ENCODE measurements around the gene GSE1.

Gene GSE1

GRCh38 chr16:85656351-85657266, 43.5 kb downstream of the GSE1 start:
- Histone ChIP-seq H3K9me3 (no peaks in the 10 kb centered on the region), H3K27me3 (ENCODE audit: low read depth) (no peaks in the 10 kb centered on the region), H3K36me3 (replicated peaks) (peaks cover 94% of the 10 kb centered on the region), H3K4me1 (no peaks in the 10 kb centered on the region), H3K4me3 (no peak overlapping the region)
- DNase-seq (ENCODE audit: low spot score in 2 of 2), result no peak
- in situ Hi-C loops (cut with MboI; ENCODE audit: low sequenced_read_pairs), result no loop called here

DNA sequence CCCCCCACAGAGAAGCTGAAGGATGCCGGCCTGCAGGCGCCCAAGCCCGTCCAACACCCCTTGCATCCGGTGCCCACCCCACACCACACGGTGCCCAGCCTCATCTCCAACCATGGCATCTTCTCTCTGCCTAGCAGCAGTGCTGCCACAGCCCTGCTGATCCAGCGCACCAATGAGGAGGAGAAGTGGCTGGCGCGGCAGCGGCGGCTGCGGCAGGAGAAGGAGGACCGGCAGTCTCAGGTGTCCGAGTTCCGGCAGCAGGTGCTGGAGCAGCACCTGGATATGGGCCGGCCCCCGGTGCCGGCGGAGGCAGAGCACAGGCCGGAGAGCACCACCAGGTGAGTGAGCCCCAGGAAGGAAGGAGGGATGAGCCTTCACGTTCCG, 44.1 kb downstream of the GSE1 start:
- H3K4me3 ChIP-seq, result no peak overlapping the region
- no peaks in the 10 kb centered on the region for H3K27me3 ChIP-seq (ENCODE audit: low read depth)
- no peaks in the 10 kb centered on the region for H3K4me1 ChIP-seq
- peaks cover 95% of the 10 kb centered on the region for H3K36me3 ChIP-seq (replicated peaks)
- in situ Hi-C loops (cut with MboI; ENCODE audit: low sequenced_read_pairs), result no loop called here
- DNase-seq (ENCODE audit: low spot score in 2 of 2), result no peak
- no peaks in the 10 kb centered on the region for H3K9me3 ChIP-seq

GRCh38 chr16:85657996-85658395, 44.9 kb downstream of the GSE1 start:
- in situ Hi-C loops (cut with MboI; ENCODE audit: low sequenced_read_pairs), result no loop called here
- no peaks in the 10 kb centered on the region for H3K27me3 ChIP-seq (ENCODE audit: low read depth)
- H3K4me1 ChIP-seq, result no peaks in the 10 kb centered on the region
- H3K4me3 ChIP-seq, result no peak overlapping the region
- DNase-seq (ENCODE audit: low spot score in 2 of 2), result no peak
- no peaks in the 10 kb centered on the region for H3K9me3 ChIP-seq
- H3K36me3 ChIP-seq (replicated peaks), result peaks cover 97% of the 10 kb centered on the region

DNA sequence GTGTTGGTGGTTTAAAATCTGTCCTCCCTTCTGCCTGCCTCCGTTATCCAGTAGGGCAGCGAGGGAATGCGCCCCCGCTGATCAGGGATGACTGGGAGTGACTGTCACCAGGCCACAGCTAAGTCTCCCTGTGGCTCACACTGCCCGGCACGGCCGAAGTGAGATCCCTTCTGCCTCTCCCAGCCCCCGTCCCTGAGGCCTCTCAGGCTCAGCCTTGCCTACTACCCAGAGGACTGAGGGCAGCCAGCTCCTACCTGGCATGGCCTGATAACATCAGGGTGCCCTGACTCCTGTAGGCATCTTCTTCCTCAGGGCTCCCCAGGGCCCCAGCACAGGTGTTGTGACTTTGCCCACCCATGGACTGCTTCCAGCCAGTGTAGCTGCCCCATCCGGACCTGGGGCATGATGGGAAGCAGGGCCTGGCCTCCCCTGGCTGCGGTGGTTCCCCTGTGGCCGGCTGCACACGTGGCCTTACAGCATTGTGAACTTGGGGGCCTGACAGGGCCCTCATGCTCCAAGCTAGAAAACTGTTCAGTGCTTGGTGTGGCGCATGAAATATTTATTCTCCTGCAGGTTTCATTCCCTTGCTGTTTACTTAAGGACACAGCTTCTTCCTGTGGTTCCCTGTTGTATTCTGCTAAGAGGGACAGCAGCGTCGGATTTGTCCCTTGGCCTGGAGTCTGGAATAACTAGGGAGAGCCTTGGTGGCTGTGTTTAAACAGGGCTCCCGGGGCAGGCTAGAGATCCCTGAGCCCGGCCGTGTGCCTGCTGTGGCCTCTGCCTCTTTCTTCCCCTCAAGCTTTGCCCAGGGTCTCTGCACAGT, 45.6 kb downstream of the GSE1 start:
- in situ Hi-C loops (cut with MboI; ENCODE audit: low sequenced_read_pairs), result no loop called here
- peaks cover 100% of the 10 kb centered on the region for H3K36me3 ChIP-seq (replicated peaks)
- no peak for DNase-seq (ENCODE audit: low spot score in 2 of 2)
- H3K4me3 ChIP-seq, result no peak overlapping the region
- no peaks in the 10 kb centered on the region for H3K27me3 ChIP-seq (ENCODE audit: low read depth)
- no peaks in the 10 kb centered on the region for H3K4me1 ChIP-seq
- no peaks in the 10 kb centered on the region for H3K9me3 ChIP-seq

GRCh38 chr16:85659336-85659735, 46.2 kb downstream of the GSE1 start:
- H3K4me1 ChIP-seq, result no peaks in the 10 kb centered on the region
- no peak overlapping the region for H3K4me3 ChIP-seq
- H3K27me3 ChIP-seq (ENCODE audit: low read depth), result no peaks in the 10 kb centered on the region
- DNase-seq (ENCODE audit: low spot score in 2 of 2), result no peak
- H3K36me3 ChIP-seq (replicated peaks), result peaks cover 100% of the 10 kb centered on the region
- H3K9me3 ChIP-seq, result no peaks in the 10 kb centered on the region
- in situ Hi-C loops (cut with MboI; ENCODE audit: low sequenced_read_pairs), result no loop called here

GRCh38 chr16:85659805-85660511, 46.8 kb downstream of the GSE1 start:
- Histone ChIP-seq H3K4me1 (no peaks in the 10 kb centered on the region), H3K4me3 (no peak overlapping the region), H3K27me3 (ENCODE audit: low read depth) (no peaks in the 10 kb centered on the region), H3K9me3 (no peaks in the 10 kb centered on the region), H3K36me3 (replicated peaks) (peaks cover 100% of the 10 kb centered on the region)
- in situ Hi-C loops (cut with MboI; ENCODE audit: low sequenced_read_pairs), result no loop called here
- DNase-seq (ENCODE audit: low spot score in 2 of 2), result peak; percentile 50 to 85

- no peak for DNase-seq (ENCODE audit: low spot score in 2 of 2)
- Histone ChIP-seq H3K36me3 (replicated peaks) (peaks cover 100% of the 10 kb centered on the region), H3K4me3 (no peak overlapping the region), H3K9me3 (no peaks in the 10 kb centered on the region), H3K4me1 (no peaks in the 10 kb centered on the region), H3K27me3 (ENCODE audit: low read depth) (no peaks in the 10 kb centered on the region)
- in situ Hi-C loops (cut with MboI; ENCODE audit: low sequenced_read_pairs), result no loop called here
Measured at GRCh38 chr16:85660843-85661739, 48.0 kb downstream of the GSE1 start.

DNA sequence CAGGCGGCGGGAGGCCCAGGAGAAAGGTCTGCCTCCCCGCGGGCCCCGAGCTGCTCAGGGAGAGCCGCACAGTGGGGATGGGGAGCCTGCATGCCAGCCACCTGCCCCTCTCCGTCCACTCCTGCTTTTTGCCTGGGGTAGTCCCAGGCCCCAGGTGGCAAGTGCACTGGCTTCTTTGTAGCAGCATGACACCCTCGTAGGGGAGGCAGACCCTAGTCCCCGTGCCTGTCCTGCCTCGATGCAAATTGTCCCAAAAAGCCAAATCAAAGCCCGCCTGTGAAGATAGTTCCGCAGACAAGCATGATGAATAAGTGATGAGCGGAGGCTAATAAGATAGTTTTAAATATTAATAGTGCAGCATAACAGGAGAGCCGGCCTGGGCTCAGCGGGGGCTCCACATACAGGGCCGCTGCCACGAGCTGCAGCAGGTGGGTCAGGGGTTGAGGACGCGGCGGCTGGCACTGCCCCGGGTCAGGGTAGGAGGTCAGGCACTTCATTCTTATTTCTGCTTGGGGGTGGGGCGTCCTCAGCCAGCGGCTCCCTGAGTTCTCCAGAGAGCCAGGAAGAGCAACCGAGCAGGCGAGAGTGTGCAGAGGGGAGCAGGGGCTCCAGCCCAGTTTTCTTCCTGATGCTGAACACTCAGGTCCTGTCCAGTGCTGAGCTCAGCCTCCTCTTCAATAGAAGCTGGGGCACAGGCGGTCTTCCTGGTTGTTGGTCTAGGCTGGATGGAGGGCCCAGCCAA, 48.8 kb downstream of the GSE1 start:
- peaks cover 100% of the 10 kb centered on the region for H3K36me3 ChIP-seq (replicated peaks)
- in situ Hi-C loops (cut with MboI; ENCODE audit: low sequenced_read_pairs), result no loop called here
- H3K9me3 ChIP-seq, result no peaks in the 10 kb centered on the region
- DNase-seq (ENCODE audit: low spot score in 2 of 2), result no peak
- no peaks in the 10 kb centered on the region for H3K4me1 ChIP-seq
- no peaks in the 10 kb centered on the region for H3K27me3 ChIP-seq (ENCODE audit: low read depth)
- H3K4me3 ChIP-seq, result no peak overlapping the region

DNA sequence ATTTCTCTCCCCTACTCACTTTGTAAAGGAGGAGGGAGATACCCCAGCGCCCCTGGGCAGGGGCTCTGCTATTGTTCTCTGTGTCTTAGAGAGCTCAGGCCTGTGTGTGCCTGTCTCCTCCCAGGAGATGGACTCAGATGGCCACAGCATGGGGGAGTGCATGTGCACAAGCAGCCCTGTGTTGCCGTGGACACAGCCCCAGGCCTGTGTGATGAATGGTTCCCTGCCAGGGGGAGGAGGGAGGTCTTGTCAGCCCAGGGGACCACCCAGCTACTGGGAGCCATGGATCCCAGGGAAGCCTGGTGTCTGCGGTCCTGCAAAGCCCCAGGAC, 49.3 kb downstream of the GSE1 start:
- Histone ChIP-seq H3K4me3 (no peak overlapping the region), H3K4me1 (no peaks in the 10 kb centered on the region), H3K9me3 (no peaks in the 10 kb centered on the region), H3K36me3 (replicated peaks) (peaks cover 100% of the 10 kb centered on the region), H3K27me3 (ENCODE audit: low read depth) (no peaks in the 10 kb centered on the region)
- in situ Hi-C loops (cut with MboI; ENCODE audit: low sequenced_read_pairs), result no loop called here
- no peak for DNase-seq (ENCODE audit: low spot score in 2 of 2)

DNA sequence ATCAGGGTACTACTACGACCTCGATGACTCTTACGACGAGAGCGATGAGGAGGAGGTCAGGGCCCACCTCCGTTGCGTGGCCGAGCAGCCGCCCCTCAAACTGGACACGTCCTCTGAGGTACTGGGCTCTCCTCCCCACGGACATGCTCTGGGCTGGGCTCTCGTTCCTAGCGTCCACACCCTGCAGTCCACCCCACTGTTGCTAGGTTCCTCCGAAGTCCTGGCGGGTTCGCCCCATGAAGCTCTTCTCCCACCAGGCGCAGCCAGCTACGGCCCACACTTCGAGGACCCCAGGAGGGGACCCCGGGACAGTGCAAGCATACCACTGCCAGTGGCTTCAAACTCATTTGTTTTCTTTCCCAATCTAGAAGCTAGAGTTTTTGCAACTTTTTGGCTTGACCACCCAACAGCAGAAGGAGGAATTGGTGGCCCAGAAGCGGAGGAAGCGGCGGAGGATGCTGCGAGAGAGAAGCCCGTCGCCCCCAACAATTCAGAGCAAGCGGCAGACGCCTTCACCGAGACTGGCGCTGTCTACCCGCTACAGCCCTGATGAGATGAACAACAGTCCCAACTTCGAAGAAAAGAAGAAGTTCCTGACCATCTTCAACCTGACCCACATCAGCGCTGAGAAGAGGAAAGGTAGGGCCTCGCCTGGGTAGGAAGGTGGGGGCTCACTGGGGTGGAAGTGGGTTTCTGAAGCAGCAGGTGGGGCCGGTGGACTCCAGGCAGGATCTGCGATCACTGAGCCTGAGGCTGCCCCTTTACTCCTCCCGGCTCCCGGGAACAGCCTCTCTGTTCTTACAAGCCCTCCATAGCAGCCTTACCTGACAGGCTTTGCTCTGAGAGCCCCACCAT, 50.1 kb downstream of the GSE1 start:
- Histone ChIP-seq H3K36me3 (replicated peaks) (peaks cover 100% of the 10 kb centered on the region), H3K27me3 (ENCODE audit: low read depth) (no peaks in the 10 kb centered on the region), H3K9me3 (no peaks in the 10 kb centered on the region), H3K4me3 (no peak overlapping the region), H3K4me1 (no peaks in the 10 kb centered on the region)
- DNase-seq (ENCODE audit: low spot score in 2 of 2), result no peak
- in situ Hi-C loops (cut with MboI; ENCODE audit: low sequenced_read_pairs), result no loop called here

- Histone ChIP-seq H3K36me3 (replicated peaks) (peaks cover 99% of the 10 kb centered on the region), H3K27me3 (ENCODE audit: low read depth) (no peaks in the 10 kb centered on the region), H3K4me1 (no peaks in the 10 kb centered on the region), H3K9me3 (no peaks in the 10 kb centered on the region), H3K4me3 (no peak overlapping the region)
- DNase-seq (ENCODE audit: low spot score in 2 of 2), result no peak
- in situ Hi-C loops (cut with MboI; ENCODE audit: low sequenced_read_pairs), result no loop called here
Measured at GRCh38 chr16:85663891-85664321, 50.8 kb downstream of the GSE1 start.

All from HAP-1 (cell line).